A673 (cell line): ENCODE measurements around the gene PWWP2B.

Source experiments
- CTCF ChIP-seq: fragments of 300-800, 200-600 bp; sonication (generic); conservative IDR thresholded peaks from 2 replicates; pipeline ENCODE4 v1.5.1; 2017; ENCODE audit warnings: low read depth, mild to moderate bottlenecking, antibody characterized with exemption, low read length, moderate library complexity, mixed read lengths
- EZH2 ChIP-seq: fragments of 200-600 bp; sonication (generic); IDR thresholded peaks from 2 replicates; pipeline ENCODE4 v1.6.1; 2017; ENCODE audit warnings: borderline replicate concordance, low read depth, mild to moderate bottlenecking, mixed read lengths, antibody characterized with exemption, low read length; ENCODE audit not compliant: poor library complexity, severe bottlenecking

- no peak for TF ChIP-seq CTCF
- no peak for TF ChIP-seq EZH2
Measured at GRCh38 chr10:132361581-132362101, 35.4 kb upstream of the PWWP2B start.
